GM21447 (cell line): Measurements from ENCODE around the gene INPP4A.
"Not testable (repeated sequence)": the region's sequence is repeated elsewhere in the genome, so short reads cannot be mapped to it uniquely, and the experiment has no call there.

ENCODE experiments used
- ATAC-seq: cut with Tn5 transposase; IDR thresholded peaks from one replicate; pipeline ENCODE4 v1.9.1; 2021; ENCODE audit not compliant: unreplicated experiment

The INPP4A gene

GRCh38 chr2:98578231-98578630 lies 133.6 kb downstream of the INPP4A start:
- ATAC-seq: no peak

DNA sequence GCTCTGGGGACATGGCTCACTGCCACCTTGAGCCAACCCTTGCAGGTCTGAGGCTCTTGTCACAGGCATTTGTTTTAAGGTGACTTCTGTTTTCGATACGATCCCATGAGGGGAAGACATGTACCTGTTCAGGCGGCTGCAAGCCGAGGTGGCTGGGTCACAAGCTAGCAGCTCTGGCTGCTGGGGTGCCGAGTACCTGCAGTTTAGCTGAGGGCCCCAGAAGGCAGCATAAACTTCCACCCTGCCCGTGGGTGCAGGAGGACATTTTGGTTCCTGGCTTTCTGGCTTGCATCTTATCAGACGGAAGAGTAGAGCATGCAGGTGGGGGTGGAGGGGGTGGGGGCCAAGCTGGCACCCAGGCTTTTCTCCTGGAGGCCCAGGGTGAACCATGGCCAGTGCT lies 135.3 kb downstream of the INPP4A start:
- no peak for ATAC-seq

- ATAC-seq: no peak
Observed at GRCh38 chr2:98580656-98581284, 136.1 kb downstream of the INPP4A start.

- no peak for ATAC-seq
Observed at GRCh38 chr2:98582523-98582922, 137.9 kb downstream of the INPP4A start.

- ATAC-seq: no peak
Observed at GRCh38 chr2:98583276-98583675, 138.6 kb downstream of the INPP4A start.

DNA sequence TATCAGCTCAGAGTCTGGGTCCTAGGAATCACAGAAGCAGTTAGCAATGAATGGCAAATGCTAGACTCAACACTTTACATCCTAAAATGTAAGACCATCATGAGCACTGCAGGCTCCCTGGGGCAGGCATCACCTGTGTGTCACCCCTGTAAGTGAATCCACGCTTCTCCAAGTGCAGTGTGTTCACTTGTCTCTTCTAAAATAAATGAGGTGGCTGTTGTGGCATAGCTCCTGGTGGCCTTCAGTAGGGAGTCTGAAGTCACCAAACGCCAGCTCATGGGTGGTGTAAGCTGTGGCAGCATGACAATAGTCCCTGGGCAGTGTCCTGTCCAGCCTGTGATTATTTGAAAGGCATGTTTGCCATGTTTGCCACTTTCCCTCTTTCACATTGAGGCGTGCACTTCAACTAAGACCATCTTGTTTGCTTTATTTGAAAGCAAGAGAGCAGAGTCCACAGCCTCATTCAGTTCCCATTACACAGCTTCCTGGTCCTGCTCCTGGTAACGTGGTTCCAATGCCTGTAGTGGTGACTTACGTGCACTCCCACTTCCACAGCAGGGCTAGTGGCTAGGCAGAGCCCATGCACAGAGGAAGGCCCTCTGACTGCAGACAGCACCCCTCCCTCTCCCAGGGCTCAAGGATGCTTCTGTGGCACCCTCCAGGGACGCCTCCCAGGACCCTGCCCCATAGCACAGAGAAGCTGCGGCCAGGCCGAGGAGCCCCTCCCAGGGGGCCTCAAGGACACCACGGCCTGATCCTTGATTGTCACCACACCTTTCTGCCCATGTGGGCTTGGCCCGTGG lies 139.4 kb downstream of the INPP4A start:
- ATAC-seq: no peak

DNA sequence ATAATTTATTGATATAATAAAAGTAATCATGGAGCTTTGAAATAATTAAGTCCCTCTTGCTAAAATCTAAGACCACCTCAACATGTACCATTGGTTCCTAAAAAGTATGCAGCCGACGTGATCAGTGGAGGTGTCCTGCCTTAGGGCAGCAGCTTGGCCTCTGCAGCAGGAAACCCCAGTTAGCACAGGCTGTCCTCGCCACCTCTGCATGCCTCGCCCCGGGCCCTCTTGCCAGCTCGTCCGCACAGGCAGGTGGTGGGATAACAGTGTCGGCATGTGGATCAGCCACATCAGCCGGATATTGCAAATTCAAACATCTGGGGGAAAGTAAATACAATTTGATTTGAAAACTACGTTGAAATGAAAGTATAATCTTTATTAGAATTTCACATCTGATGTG lies 140.7 kb downstream of the INPP4A start:
- ATAC-seq: no peak

DNA sequence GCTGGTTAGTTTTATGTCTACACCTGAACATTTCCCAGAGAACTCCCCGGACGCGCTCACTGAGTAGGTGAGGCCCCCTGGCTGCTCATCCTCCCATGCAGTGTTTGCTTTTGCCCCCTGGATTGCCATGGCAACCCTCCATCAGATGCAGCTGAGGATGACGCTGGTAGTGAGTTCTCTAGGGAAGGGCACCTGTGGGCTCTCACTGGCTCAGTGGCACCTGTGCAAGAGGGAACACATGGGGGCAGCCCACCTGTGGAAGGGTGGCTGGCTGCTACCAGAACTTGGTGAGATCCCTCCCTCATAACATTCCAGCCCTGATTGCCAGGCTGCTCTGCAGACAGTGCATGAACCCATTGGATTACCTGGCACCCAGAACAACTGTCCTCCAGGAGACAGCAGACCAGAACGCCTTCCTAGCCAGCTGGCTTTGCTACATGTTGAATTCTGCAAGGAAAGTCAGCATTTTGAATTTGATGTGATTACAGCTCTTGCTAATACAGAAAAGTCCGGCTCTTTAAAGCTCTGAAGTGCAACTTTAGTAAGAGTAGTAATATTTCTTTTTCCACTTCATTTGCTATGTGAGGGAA lies 142.0 kb downstream of the INPP4A start:
- ATAC-seq: no peak

- ATAC-seq: no peak
Observed at GRCh38 chr2:98588880-98589431, 144.3 kb downstream of the INPP4A start.

DNA sequence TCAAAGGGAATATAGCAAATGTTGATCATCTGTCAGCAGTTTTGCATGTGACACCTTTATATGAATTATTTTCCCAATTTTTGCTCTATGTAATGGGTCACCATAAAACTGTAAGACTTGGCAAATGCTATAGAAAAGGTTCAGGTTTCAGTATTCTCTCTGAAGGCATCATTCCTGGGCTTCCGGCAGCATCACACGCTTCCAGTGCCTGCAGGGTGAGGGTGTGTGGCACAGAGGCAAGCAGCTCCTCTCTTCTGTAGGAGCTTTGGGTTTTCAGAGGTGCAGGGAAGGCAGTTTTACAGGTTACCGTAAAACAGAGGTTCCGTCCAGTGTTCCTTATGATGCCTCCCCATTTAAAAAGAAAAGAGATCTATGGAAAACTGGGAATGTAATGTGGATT lies 144.8 kb downstream of the INPP4A start:
- ATAC-seq: no peak

- ATAC-seq: no peak
Observed at GRCh38 chr2:98592565-98592964, 147.9 kb downstream of the INPP4A start.

- not testable (repeated sequence) for ATAC-seq
Observed at GRCh38 chr2:98594665-98595064, 150.0 kb downstream of the INPP4A start.

GRCh38 chr2:98598781-98599428 lies 154.2 kb downstream of the INPP4A start:
- ATAC-seq: no peak

DNA sequence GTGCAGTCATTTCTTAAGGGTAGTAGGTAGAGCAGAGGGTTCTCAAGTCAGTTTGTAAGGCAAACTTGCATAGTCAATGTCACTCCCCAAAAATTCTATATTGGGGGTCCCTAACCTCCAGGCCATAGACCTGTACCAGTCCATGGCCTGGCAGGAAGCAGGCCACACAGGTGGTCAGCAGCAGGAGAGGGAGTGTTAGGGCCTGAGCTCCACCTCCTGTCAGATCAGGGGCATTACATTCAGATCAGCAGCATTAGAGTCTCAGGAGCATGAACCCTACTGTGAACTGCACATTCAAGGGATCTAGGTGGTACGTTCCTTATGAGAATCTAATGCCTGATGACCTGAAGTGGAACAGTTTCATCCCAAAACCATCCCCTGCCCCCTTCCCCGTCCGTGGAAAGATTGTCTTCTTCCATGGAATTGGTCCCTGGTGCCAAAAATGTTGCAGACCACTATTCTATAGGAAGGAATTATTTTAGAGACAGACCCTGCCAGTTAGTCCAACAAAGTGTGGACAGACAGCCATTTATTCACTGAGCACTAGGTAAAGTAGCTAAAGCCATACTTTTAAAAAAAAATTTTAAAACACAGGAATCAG lies 157.0 kb downstream of the INPP4A start:
- ATAC-seq: no peak

GRCh38 chr2:98604547-98604946 lies 159.9 kb downstream of the INPP4A start:
- ATAC-seq: no peak

DNA sequence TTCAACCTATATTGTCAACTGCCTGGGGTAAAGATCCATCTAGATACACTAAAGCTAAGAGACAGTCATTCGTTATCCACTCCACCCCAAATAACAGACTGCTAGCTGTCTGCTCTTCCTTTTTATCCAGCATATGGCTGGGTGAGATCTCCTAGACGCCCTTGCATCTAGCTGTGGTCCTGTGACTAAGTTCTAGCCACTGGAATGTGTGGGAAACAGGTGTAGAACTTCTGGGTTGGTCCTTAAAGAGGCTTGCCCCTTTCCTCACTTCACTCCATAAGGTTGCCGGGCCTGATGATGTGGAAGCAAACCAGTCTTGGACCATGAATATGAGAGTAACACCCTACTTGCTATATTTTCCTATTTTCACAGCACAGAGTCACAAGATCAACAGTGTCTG lies 160.4 kb downstream of the INPP4A start:
- ATAC-seq: no peak

GRCh38 chr2:98606431-98606830 lies 161.8 kb downstream of the INPP4A start:
- ATAC-seq: no peak

DNA sequence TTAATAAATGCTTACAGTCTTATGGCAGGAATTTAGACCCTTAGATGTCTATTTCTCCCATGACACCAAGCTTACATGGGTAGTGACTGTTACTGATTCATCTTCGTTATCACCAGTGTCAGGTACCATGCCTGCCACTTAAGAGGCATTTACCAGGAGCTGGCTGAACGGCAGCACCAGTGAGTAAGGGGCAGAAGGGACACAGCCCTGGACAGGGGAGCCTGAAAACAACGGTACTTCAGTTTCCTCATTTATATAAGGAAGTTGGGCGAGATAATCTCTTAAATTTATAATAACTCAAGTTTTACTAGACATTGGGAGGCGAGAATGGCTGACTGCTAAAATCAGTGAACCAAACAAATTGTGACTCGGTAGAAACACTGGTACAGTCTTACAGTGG lies 162.4 kb downstream of the INPP4A start:
- no peak for ATAC-seq

- ATAC-seq: peak; percentile 5
Observed at GRCh38 chr2:98607741-98608115, 163.1 kb downstream of the INPP4A start.

GRCh38 chr2:98608116-98608961 lies 163.7 kb downstream of the INPP4A start, which contains the start of the genes COA5 and UNC50:
Gene COA5 (minus strand): TSS chr2:98608512. CDS start chr2:98608405, 107 bp downstream.
Gene UNC50 (plus strand): TSS chr2:98608589. CDS start chr2:98609760, 1,171 bp downstream.
- peak; percentile 84 for ATAC-seq
